HL-60/S4 treated with phorbol 12-myristate 13-acetate at 8.2 ng/mL for 4 days and 3 days (cell line): ENCODE measurements around the gene TRAP1.

Experiments
- in situ Hi-C: fragments of 300-500 bp; cut with MboI; formaldehyde crosslinking; loops from 2 replicates; pipeline ENCODE4 v1.15.0; 2022; ENCODE audit warnings: low sequenced_read_pairs

Gene TRAP1

GRCh38 chr16:3737181-3737580 lies 19.9 kb upstream of the TRAP1 start:
- in situ Hi-C loops, result no loop called here

DNA sequence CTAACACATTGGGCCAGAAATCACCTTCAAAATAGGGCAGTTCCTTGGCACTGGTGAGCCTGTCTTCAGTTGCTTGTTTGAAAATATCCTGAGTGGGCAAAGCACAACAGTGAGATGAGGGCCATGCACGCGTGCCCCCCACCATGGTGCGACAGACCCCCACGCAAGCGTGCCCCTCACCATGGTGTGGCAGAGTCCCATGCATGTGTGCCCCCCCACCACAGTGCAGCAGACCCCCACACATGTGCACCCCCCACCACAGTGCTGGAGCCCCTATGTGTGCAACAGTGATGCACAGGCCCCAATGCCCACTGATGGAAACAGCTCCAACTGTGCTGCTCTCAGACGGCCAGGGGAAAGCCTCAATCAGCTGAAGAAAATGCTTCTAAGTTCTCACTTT lies 18.8 kb upstream of the TRAP1 start:
- in situ Hi-C loops, result no loop called here

DNA sequence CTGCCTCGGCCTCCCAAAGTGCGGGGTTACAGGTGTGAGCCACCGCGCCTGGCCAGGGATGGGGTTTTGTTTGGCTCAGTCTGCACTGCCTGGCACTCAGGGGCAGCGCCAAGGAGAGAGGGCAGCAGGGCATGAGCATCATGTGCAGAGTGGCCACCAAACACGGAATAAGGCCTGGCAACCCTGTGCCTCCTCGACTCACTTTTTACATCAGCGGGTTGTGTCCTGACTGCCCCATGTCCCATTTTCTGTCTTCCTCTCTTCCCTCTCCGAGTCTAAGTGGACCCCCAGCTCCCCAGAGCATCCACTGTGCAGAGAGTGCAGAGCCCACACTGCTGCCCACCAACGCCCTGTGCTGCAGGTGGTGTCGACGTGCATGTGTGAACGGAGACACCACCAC lies 18.2 kb upstream of the TRAP1 start:
- in situ Hi-C loops, result no loop called here

DNA sequence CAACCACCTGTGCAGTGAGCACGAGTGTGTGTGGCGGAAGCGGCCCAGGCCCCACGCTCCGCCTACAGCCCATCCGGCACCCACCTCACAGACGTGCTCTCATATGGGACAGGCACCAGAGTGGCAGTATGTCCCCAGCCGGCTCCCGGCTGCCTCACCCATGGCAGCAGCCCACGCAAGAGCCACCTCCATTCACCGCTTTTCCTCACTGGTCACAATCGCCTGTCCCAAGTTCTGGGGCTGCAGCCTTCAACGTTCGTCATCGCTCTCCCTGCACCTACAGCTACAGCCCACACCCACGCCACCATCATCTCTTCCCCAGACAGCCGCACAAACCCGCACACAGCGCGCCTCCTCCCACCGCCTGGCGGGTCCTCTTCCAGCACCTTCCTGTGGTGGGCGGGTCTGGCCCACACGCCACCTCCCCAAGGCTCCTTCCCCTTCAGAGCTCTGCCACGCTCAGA lies 17.5 kb upstream of the TRAP1 start:
- in situ Hi-C loops, result no loop called here

DNA sequence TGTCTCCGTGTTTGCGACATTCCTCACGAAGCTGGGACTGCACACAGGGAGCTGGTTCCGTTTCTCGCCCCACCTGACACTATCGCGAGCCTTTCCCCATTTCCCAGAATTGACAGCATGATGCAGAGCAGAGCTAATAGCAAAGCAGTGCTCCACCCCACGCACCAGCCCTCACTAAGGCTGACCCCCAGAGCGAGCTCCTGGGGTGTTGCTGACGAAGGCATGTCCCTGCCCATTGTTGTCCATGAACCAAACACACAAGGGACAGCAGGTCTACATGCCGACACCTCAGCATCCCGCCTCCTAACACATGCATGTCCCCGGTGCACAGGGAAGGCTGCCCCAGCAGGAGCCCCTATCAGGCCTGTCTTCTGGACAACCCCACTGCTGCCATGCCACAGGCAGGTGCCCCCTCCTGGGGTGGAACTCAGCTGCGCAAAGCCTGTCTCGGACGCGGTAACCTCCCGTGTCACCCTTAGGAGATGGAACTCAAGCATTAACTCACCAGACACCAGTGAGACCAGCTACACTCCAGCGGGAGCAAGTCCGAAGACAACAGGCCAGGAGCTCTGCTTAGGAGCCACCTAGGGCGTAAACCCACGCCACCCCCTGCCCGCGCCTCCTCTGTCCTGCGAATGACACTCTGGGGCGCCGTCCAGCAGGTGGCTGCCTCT lies 16.9 kb upstream of the TRAP1 start:
- in situ Hi-C loops, result no loop called here

- in situ Hi-C loops, result no loop called here
These were observed 14.8 kb upstream of the TRAP1 start for GRCh38 chr16:3732171-3732570.

DNA sequence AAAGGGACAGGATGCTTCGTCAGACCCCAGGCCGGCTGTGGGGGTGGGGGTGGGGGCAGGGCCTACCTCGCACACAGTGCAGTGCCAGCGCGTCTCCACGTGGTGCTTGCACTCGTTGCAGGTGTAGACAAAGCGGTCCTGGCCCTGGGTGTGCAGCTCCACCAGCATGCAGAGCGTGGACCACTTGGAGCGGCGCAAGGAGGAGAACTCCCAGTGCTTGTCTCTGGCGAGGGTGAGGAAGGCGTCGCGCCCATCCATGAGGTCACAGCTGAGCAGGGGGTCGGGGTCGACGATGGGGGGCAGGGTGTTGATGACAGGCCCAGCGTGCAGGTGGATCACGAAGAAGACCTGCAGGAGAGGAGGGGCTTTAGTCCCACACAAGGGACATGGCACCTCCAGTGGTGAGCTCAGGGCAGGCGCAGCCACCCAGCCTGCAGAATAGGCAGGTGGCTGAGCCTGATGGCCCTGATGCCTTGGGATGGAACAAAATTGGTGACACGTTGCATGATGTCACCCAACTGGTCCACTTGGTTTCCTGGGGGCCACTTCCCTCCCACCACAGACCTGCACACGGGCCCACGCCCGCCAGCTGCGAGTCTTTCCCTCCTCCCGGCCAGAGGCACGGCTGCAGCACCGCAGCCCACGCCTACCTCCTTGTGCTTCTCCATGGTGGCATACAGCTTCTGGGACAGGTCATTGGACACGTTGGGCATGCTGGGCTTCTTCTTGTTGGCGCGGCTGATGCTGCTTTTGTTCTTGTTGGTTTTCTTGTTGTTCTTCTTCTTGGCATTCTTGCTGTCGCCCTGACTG lies 14.0 kb upstream of the TRAP1 start:
- in situ Hi-C loops, result no loop called here

DNA sequence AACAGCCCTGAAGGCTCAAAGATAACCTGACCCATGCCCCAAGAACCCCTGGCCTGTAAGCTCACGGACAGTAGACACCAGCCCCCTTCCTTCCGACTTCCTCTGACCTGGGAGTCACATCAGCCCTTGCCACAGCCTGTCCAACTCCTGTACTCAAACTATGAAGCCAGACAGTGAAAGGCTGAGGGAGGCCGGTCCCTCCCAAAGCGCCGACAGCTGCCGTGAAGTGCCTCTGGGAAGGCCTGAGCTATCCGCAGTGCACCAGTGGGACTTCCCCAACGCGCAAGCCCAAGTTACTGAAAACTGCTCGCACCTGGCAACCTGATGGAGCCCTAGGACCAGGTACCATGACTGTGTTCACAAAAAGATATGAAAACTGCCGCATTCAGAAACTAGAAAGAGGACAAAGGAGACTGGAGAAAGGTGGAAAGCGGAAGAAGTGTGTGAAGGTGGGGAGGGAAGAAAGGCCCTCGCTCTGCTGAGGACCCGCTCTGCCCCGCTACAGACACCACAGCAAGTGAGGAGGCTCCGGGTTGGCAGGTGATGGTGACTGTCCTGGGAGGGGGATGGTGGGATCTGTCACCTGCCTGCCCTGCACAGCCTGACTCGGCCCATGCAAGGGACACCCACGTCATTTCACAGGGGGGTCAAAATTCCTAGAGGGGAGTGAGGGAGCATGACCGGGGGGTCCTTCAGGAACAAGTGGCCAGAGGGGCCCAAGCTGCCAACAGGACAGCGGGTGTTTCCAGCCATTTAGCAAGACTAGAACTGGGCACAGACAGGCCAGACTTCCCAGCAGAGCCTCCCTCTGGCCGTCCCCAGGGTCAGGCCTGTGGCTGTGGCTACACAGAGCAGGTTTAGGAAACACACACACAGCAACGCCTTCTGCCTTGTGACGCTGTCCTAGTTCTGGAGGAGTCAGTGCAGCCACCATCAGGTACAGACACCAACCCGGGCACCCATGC lies 13.1 kb upstream of the TRAP1 start:
- in situ Hi-C loops, result no loop called here

DNA sequence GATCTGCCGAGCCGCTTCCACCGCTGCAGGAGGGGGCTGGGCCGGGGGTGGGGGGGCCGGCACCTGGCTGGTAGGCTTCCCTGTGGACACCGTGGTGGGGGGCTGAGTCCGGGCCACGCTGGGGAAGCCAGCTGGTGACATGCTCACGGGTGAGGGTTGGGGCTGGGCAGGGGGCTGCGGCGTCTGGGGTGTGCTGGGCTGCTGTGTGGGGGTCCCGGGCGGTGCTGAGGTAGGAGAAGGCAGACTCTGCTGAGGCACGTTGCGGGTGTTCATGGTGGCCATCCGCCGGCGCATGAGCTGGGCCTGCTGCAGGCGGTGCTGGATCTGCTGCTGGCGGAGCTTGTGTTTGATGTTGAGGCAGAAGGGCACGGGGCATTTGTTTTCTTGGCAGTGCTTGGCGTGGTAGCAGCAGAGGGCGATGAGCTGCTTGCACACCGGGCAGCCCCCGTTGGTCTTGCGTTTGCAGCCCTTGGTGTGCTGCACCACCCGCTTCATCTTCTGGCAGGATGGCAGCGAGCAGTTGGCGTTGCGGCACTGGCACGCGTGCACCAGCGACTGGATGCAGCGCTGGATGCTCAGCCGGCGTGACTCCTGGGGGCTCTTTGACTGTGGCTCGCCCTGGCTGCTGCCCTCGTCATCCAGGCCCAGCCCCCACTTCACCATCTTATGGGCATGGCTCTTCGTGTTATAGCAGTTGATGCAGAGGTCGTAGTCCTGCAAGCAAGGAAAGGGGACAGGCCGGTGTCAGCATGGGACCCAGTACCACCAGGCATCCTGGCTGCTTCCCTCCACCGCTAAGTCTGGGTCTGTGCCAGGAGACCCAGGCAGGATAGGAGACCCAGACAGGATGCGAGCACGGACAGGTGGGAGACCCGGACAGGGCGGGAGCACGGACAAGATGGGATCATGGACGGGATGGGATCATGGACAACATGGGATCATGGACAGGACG lies 12.1 kb upstream of the TRAP1 start:
- in situ Hi-C loops, result no loop called here

DNA sequence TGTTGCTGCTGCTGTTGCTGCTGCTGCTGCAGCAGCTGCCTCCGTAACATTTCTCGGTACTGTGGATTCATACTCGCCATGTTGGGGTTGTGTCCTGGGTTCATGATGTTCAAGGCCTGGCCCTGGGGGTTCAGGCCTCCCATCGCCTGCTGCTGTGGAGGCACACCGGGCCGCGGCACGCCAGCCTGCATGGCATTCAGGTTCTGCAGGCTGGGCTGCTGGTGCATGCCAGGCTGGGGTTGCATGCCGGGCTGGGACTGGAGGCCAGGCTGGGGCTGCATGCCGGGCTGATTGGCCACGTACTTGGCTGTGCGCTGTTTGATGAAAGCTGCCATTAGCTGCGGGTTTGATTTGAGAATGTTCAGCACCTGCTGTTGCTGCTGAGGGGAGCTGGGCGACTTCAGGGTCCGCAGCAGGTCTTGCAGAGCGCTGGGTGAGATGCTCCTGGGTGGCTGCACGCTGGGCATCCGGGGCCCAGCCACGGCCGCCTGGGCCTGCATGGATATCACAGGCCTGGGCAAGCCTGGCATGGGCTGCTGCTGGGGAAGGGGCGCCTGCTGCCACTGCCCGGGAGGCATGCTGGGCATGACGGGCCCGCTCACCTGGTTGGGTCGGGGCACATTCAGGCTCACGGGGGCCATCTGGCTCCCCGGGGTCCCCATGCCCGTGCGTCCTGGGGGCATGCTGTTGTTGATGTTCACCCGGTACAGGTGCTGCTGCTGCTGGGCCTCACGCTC lies 11.3 kb upstream of the TRAP1 start:
- in situ Hi-C loops, result no loop called here

DNA sequence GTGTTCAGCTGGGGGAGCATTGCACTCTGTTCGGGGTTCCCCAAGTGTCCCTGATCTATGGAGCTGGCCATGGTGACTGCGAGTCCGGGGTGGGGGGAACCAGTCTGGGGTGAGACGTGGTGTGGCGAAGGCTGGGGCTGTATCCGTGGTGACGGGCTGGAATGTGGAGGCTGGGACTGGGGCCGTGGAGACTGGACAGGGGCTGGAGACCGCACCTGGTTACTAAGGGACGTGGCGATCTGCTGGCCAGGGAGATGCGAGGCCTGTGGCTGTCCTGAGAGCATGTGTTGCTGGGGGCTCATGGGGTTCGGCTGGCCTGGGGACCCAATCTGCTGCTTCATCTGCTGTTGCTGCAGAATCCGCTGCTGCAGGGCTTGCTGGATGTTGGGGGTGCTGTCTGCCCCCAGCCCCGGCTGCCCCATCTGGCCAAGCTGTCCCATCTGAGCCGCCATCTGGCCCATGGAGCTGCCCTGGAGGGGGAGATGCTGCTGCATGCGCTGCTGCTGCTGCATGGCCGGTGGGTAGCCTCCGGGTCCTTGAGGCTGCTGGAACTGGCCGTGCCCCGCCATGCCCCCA lies 10.6 kb upstream of the TRAP1 start:
- in situ Hi-C loops, result no loop called here

- in situ Hi-C loops, result no loop called here
These were observed 8.8 kb upstream of the TRAP1 start for GRCh38 chr16:3726021-3726687.

DNA sequence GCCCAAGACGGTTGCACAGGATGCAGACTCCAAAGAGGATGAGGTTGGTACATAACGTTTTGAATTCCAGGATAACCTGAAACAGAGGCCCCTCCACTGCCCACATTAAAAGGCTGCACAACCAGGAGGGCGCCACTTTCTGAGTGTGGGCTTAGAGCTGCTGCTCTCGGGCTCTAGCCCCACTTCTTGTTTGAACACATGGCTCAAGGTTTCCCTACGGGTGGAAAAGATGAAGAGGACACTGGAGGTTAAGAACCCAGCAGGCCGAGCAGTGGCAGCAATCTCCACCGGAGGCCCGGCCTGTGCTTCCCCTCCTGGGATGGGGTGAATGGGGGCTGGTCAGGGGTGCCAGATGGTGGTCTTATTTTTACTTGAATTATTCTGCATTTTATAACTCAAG lies 8.0 kb upstream of the TRAP1 start:
- in situ Hi-C loops, result no loop called here

DNA sequence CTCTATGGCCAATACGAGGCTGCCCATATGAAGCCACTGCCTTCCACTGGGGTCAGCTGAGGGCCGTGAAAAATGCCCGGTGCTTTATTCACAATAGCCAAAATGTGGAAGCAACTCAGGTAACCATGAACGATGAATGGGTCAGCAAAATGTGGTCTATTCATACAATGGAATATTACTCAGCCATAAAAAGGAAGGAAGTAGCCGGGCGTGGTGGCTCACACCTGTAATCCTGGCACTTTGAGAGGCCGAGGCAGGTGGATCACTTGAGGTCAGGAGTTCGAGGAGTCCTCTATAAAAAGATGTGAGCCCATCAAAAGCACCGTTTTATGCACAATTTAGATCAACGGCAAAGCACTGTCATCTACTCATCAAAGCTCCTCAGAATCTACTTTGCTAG lies 5.2 kb upstream of the TRAP1 start:
- in situ Hi-C loops, result no loop called here

GRCh38 chr16:3720418-3720817 lies 3.1 kb upstream of the TRAP1 start:
- in situ Hi-C loops, result no loop called here

- in situ Hi-C loops, result no loop called here
These were observed 1.3 kb upstream of the TRAP1 start for GRCh38 chr16:3718628-3719027.

DNA sequence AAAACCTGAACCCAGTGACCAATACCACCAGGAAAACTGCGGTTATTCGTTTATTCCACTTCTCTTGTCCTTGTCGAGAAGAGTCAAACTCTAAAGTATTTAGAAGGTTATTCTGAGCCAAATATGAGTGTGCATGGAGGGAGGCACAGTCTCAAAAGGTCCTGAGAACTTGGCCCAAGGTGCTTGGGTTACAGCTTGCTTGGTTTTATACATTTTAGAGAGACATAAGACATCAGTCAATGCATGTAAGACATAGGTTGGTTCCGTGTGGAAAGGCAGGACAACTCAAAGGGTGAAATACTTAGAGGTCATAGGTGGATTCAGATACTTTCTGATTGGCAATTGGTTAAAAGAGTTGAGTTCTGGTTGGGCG lies 681 bp upstream of the TRAP1 start:
- in situ Hi-C loops, result no loop called here

- in situ Hi-C loops, result no loop called here
These were observed 491 bp downstream of the TRAP1 start for GRCh38 chr16:3716831-3717234.

- in situ Hi-C loops, result no loop called here
These were observed 1.9 kb downstream of the TRAP1 start for GRCh38 chr16:3715430-3715829.
